ENCODE measurements around the gene NDUFS7. TPM values are rescaled to one million over a fixed set of nuclear protein-coding genes. Genes with fewer than 3 reads are reported as not detected.

NDUFS7 gene
- total and polyA plus RNA-seq, 10 of the 15 experiments (the other 5 are each of a cell fraction or from before 2014, with no cell fraction given) = 5.1 to 282 (median 92.9) TPM

DNA sequence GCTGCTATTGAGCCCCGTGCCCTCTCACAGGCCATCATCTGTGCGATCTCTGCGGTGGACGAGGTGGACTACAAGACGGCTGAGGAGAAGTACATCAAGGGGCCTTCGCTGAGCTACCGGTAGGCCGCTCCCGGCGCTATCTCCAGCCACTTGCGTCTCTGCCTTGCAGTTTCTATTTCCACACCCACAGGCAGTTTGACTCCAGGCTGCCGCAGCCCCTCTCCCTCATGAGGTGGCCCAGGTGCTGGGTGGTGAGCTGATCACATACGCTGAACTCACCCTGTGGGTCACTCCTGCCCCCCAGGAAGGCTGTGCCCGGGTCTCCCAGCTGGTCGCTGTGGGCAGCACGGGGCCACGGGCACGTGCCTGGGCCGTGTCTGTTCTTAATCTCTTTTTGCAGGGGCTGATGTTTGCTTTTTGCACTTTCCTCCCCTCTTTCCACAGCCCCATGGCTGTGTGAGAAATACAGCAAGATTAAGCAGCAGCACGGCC lies 10.6 kb upstream of the NDUFS7 start (continued):
- TF ChIP-seq, protein P1, sequence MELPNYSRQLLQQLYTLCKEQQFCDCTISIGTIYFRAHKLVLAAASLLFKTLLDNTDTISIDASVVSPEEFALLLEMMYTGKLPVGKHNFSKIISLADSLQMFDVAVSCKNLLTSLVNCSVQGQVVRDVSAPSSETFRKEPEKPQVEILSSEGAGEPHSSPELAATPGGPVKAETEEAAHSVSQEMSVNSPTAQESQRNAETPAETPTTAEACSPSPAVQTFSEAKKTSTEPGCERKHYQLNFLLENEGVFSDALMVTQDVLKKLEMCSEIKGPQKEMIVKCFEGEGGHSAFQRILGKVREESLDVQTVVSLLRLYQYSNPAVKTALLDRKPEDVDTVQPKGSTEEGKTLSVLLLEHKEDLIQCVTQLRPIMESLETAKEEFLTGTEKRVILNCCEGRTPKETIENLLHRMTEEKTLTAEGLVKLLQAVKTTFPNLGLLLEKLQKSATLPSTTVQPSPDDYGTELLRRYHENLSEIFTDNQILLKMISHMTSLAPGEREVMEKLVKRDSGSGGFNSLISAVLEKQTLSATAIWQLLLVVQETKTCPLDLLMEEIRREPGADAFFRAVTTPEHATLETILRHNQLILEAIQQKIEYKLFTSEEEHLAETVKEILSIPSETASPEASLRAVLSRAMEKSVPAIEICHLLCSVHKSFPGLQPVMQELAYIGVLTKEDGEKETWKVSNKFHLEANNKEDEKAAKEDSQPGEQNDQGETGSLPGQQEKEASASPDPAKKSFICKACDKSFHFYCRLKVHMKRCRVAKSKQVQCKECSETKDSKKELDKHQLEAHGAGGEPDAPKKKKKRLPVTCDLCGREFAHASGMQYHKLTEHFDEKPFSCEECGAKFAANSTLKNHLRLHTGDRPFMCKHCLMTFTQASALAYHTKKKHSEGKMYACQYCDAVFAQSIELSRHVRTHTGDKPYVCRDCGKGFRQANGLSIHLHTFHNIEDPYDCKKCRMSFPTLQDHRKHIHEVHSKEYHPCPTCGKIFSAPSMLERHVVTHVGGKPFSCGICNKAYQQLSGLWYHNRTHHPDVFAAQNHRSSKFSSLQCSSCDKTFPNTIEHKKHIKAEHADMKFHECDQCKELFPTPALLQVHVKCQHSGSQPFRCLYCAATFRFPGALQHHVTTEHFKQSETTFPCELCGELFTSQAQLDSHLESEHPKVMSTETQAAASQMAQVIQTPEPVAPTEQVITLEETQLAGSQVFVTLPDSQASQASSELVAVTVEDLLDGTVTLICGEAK (IDR thresholded peaks at IDR 0.05; ENCODE audit: borderline replicate concordance) = no peak
- no peak for TF ChIP-seq POLR2A (IDR thresholded peaks at IDR 0.05; ENCODE audit: low read depth, low read length)
- no peak for TF ChIP-seq ZNF622 (IDR thresholded peaks at IDR 0.05)
- TF ChIP-seq FOXK2 (IDR thresholded peaks at IDR 0.05) = no peak
- TF ChIP-seq SIN3A (IDR thresholded peaks at IDR 0.05; ENCODE audit: low read depth, low read length) = no peak
- no peak for TF ChIP-seq CHD1 (IDR thresholded peaks at IDR 0.05; ENCODE audit: low read depth, low read length)

DNA sequence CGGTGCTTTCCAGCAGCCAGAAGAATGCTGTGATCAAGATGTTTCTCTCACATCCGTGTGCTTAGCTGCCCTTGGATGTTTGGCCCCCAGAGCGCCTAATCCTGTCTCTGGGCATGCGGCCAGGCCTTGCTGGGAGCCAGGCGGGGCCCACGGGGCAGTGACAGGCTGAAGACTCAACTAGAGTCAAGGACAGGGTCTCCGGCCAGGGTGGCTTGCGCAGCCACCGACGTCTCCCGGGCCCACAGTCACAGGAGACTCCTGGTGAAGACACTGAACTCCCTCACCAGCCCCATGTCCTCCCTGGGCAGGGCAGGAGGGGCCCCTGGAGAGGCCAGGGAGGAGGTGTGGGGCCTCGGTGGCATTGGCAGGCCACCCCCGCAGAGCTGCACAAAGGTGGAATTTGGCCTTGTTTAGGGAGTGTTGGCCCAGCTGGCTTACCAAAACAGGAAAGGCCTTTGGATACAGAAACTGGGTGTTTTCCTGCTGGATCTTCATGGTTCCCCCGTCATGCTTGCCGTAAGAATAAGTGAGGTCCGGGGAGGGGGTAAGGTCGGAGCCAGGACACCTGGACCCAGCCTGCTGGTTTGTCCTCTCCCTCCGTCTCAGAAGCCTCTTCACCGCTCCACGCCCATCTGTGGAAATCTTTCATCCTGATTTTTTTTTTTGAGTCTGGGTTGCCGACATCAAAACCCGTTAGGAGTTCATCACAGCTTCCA lies 10.0 kb upstream of the NDUFS7 start:
- intact Hi-C loops (cut with micrococcal nuclease; ENCODE audit: unreplicated experiment) = no loop called here
- RAD21 ChIA-PET (ENCODE audit: unreplicated experiment) = interaction anchor here (1.9 kb wide), 1 partner anchor 98 kb away, joined by 5 read pairs; the partner anchor contains the start of gene FAM174C
- peaks cover 4 to 8% of the 10 kb centered on the region in 2 experiments; a peak in 2 of 4 replicates for H3K36me3 ChIP-seq (ENCODE audit: control insufficient read depth in 2 of 2, insufficient read depth in 2 of 2, low read length in 1 of 2)
- no peaks in the 10 kb centered on the region for H4K20me1 ChIP-seq (ENCODE audit: control insufficient read depth, insufficient read depth)
- in situ Hi-C loops (cut with MboI) = loop anchor here (5.0 kb wide), 2 partner anchors 56 to 96 kb away; partner anchors contain the start of gene FAM174C
- DNase-seq (ENCODE audit: low read depth, low spot score) (no peak), FAIRE-seq (no peak), ATAC-seq (no peak)
- no peak overlapping the region for H3K27ac ChIP-seq (ENCODE audit: control insufficient read depth, insufficient read depth)
- no peak overlapping the region for H3K4me3 ChIP-seq
- WGBS (ENCODE audit: insufficient coverage, insufficient replicate concordance, low lambda C conversion rate, missing lambda C conversion rate) = 87% methylated on average over 22 of the region's 22 CpGs
- H3K4me1 ChIP-seq (ENCODE audit: control insufficient read depth, insufficient read depth, low read length) = no peaks in the 10 kb centered on the region
- H3K9ac ChIP-seq (ENCODE audit: control insufficient read depth, insufficient read depth, low read length) = no peak overlapping the region
- CTCF ChIA-PET = interaction anchor here (2.4 to 5.0 kb wide), 4 partner anchors 9 to 130 kb away, joined by 8 to 42 read pairs (median 32); partner anchors contain the start of gene NDUFS7
- no peaks in the 10 kb centered on the region for H3K27me3 ChIP-seq (replicated peaks in 1 of 2; ENCODE audit: control insufficient read depth in 2 of 2, insufficient read depth in 2 of 2, low read length in 1 of 2)
- H3K4me2 ChIP-seq (ENCODE audit: control insufficient read depth, insufficient read depth) = no peak overlapping the region
- no TSS peak for BruUV-seq (replicated peaks)
- TF ChIP-seq, protein P2, sequence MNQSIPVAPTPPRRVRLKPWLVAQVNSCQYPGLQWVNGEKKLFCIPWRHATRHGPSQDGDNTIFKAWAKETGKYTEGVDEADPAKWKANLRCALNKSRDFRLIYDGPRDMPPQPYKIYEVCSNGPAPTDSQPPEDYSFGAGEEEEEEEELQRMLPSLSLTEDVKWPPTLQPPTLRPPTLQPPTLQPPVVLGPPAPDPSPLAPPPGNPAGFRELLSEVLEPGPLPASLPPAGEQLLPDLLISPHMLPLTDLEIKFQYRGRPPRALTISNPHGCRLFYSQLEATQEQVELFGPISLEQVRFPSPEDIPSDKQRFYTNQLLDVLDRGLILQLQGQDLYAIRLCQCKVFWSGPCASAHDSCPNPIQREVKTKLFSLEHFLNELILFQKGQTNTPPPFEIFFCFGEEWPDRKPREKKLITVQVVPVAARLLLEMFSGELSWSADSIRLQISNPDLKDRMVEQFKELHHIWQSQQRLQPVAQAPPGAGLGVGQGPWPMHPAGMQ (IDR thresholded peaks at IDR 0.05; ENCODE audit: borderline replicate concordance) = no peak
- no peak for TF ChIP-seq SREBF2 (IDR thresholded peaks at IDR 0.05; ENCODE audit: low read length)
- TF ChIP-seq CHD4 (IDR thresholded peaks at IDR 0.05) = no peak
- TF ChIP-seq, protein P3, sequence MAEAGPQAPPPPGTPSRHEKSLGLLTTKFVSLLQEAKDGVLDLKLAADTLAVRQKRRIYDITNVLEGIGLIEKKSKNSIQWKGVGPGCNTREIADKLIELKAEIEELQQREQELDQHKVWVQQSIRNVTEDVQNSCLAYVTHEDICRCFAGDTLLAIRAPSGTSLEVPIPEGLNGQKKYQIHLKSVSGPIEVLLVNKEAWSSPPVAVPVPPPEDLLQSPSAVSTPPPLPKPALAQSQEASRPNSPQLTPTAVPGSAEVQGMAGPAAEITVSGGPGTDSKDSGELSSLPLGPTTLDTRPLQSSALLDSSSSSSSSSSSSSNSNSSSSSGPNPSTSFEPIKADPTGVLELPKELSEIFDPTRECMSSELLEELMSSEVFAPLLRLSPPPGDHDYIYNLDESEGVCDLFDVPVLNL (IDR thresholded peaks at IDR 0.05; ENCODE audit: low read depth, low read length) = no peak
- TF ChIP-seq ESRRA (IDR thresholded peaks at IDR 0.05; ENCODE audit: low read length) = no peak
- TF ChIP-seq SUPT20H (IDR thresholded peaks at IDR 0.05; ENCODE audit: borderline replicate concordance, control insufficient read depth, low read depth, low read length) = no peak
- TF ChIP-seq MTA2 (IDR thresholded peaks at IDR 0.05; ENCODE audit: low read depth) = no peak
- POLR2A ChIA-PET = interaction anchor here (0.6 kb wide), 2 partner anchors 17 to 129 kb away, joined by 4 read pairs; no protein-coding TSS in a partner anchor
- H3K79me2 ChIP-seq (ENCODE audit: control insufficient read depth, insufficient read depth, low read length) = no peaks in the 10 kb centered on the region
- no peak overlapping the region for H2AFZ ChIP-seq (ENCODE audit: control insufficient read depth, low read depth, low read length)
- H3K9me3 ChIP-seq (replicated peaks; ENCODE audit: control insufficient read depth, insufficient read depth, low read length) = no peaks in the 10 kb centered on the region
- SMC1A ChIA-PET (ENCODE audit: uncharacterized antibody, unreplicated experiment) = interaction anchor here (2.1 kb wide), 1 partner anchor 94 kb away, joined by 12 read pairs; no protein-coding TSS in a partner anchor

All from GM12878 (cell line).